RWPE2 (cell line): ENCODE results near the gene LONP2.
"Not testable (repeated sequence)": the region's sequence is repeated elsewhere in the genome, so short reads cannot be mapped to it uniquely, and the experiment has no call there.

ENCODE experiments used
- ATAC-seq: fragments of 200-7000 bp; cut with Tn5 transposase; 3 replicates; pipeline ENCODE4 v1.9.1; 2021; ENCODE audit warnings: low read depth
- DNase-seq: peaks from one replicate; pipeline ENCODE4 v3.0.0-alpha.2; 2020; ENCODE audit warnings: low spot score
- H3K27ac ChIP-seq: fragments of 450-650 bp; 2 replicates; pipeline ENCODE4 v1.5.1; 2017; ENCODE audit warnings: mild to moderate bottlenecking; ENCODE audit not compliant: poor library complexity, severe bottlenecking
- H3K27me3 ChIP-seq: fragments of 250-450 bp; sonication (Bioruptor Pico); 2 replicates; pipeline ENCODE4 v1.5.1; 2021; ENCODE audit warnings: mild to moderate bottlenecking, moderate library complexity; ENCODE audit not compliant: insufficient read depth, poor library complexity, severe bottlenecking
- H3K36me3 ChIP-seq: fragments of 250-450 bp; sonication (Bioruptor Pico); 2 replicates; pipeline ENCODE4 v1.5.1; 2020; ENCODE audit warnings: low read depth, mild to moderate bottlenecking, moderate library complexity
- H3K4me1 ChIP-seq: fragments of 250-450 bp; sonication (Bioruptor Pico); 2 replicates; pipeline ENCODE4 v1.5.1; 2021; ENCODE audit warnings: mild to moderate bottlenecking, moderate library complexity; ENCODE audit not compliant: insufficient read depth, poor library complexity, severe bottlenecking
- H3K4me3 ChIP-seq: fragments of 250-450 bp; sonication (Bioruptor Pico); 2 replicates; pipeline ENCODE4 v1.5.1; 2021; ENCODE audit warnings: mild to moderate bottlenecking, moderate library complexity; ENCODE audit not compliant: severe bottlenecking
- H3K9me3 ChIP-seq: fragments of 250-450 bp; sonication (Bioruptor Pico); 2 replicates; pipeline ENCODE4 v1.5.1; 2021; ENCODE audit warnings: mild to moderate bottlenecking, moderate library complexity; ENCODE audit not compliant: severe bottlenecking
- CTCF ChIP-seq: fragments of 450-650 bp; IDR thresholded peaks from one replicate; pipeline ENCODE4 v1.5.1; 2017; ENCODE audit warnings: mild to moderate bottlenecking, moderate library complexity; ENCODE audit not compliant: poor library complexity, severe bottlenecking

LONP2 gene

GRCh38 chr16:48310908-48311641 is 67.0 kb downstream of the LONP2 start:
- ATAC-seq (no peak), DNase-seq (no peak)
- TF ChIP-seq CTCF: no peak
- Histone ChIP-seq H3K9me3 (no peaks in the 10 kb centered on the region), H3K27me3 (no peaks in the 10 kb centered on the region), H3K4me3 (no peak overlapping the region), H3K4me1 (no peaks in the 10 kb centered on the region), H3K27ac (no peak overlapping the region), H3K36me3 (peaks cover 70% of the 10 kb centered on the region)

GRCh38 chr16:48313905-48314304 is 69.8 kb downstream of the LONP2 start:
- not testable (repeated sequence) for H3K4me1 ChIP-seq, DNase-seq, ATAC-seq, H3K9me3 ChIP-seq, H3K27ac ChIP-seq, H3K4me3 ChIP-seq, H3K27me3 ChIP-seq
- H3K36me3 ChIP-seq: peaks cover 53% of the 10 kb centered on the region

- ATAC-seq (no peak), DNase-seq (no peak)
- Histone ChIP-seq H3K4me1 (peaks cover 7% of the 10 kb centered on the region), H3K27me3 (no peaks in the 10 kb centered on the region), H3K36me3 (peaks cover 35% of the 10 kb centered on the region), H3K27ac (no peak overlapping the region), H3K9me3 (no peaks in the 10 kb centered on the region), H3K4me3 (no peak overlapping the region)
- no peak for TF ChIP-seq CTCF
Measured at GRCh38 chr16:48317026-48317425, 72.9 kb downstream of the LONP2 start.

- Histone ChIP-seq H3K27ac (no peak overlapping the region), H3K4me3 (no peak overlapping the region), H3K9me3 (no peaks in the 10 kb centered on the region), H3K27me3 (no peaks in the 10 kb centered on the region), H3K36me3 (peaks cover 37% of the 10 kb centered on the region), H3K4me1 (peaks cover 7% of the 10 kb centered on the region)
- peak; percentile 67 for ATAC-seq
- TF ChIP-seq CTCF: peak; percentile 38
- no peak for DNase-seq
Measured at GRCh38 chr16:48317614-48318315, 73.7 kb downstream of the LONP2 start.

- Histone ChIP-seq H3K4me1 (peaks cover 7% of the 10 kb centered on the region), H3K27me3 (no peaks in the 10 kb centered on the region), H3K9me3 (no peaks in the 10 kb centered on the region), H3K36me3 (peaks cover 29% of the 10 kb centered on the region), H3K4me3 (no peak overlapping the region), H3K27ac (no peak overlapping the region)
- TF ChIP-seq CTCF: no peak
- DNase-seq (no peak), ATAC-seq (no peak)
Measured at GRCh38 chr16:48318630-48319029, 74.5 kb downstream of the LONP2 start.
